HepG2 (cell line): ENCODE measurements around the gene SNUPN. TPM values are rescaled to one million over a fixed set of nuclear protein-coding genes. Genes with fewer than 3 reads are reported as not detected.

Experiments used
- ATAC-seq: fragments of 200-7000 bp; cut with Tn5 transposase; 3 replicates; pipeline ENCODE4 v1.9.1; 2020; ENCODE audit warnings: mild to moderate bottlenecking, moderate library complexity
- BruUV-seq: library from RNA; stranded (reverse); fragments of 400-500 nt; replicated peaks from 2 replicates; lab custom pipeline; 2021; lab: Mats Ljungman, UMichigan
- CTCF ChIA-PET: fragments of 300-600 bp; formaldehyde crosslinking; extraction: SDS; loops from one replicate; lab custom pipeline; 2021; ENCODE audit warnings: low total read pairs, inconsistent platforms, low intra/inter-chr PET ratio; lab: Yijun Ruan, JAX
- POLR2A ChIA-PET: fragments of 350-600 bp; sonication (Branson Sonifier 250); formaldehyde crosslinking; loops from one replicate; lab custom pipeline; 2020; ENCODE audit warnings: antibody characterized with exemption, inconsistent platforms; lab: Yijun Ruan, JAX
- DNase-seq: peaks from one replicate; pipeline ENCODE4 v3.0.0-alpha.2; 2015; ENCODE audit warnings: low spot score
- FAIRE-seq: peaks from 3 replicates; lab custom pipeline; 2011; peaks lifted over from hg19 to GRCh38; lab: Jason Lieb, UNC
- H2AFZ ChIP-seq: one replicate; pipeline ENCODE4 v1.6.1; 2011; ENCODE audit warnings: low read length, inconsistent platforms
- H3K27ac ChIP-seq: fragments of 300-600 bp; 3 replicates; pipeline ENCODE4 v1.8.0; 2011; ENCODE audit warnings: mixed run types, mild to moderate bottlenecking, mixed read lengths, low read length, inconsistent platforms; ENCODE audit not compliant: insufficient read depth; ENCODE audit errors: extremely low read length
- H3K27me3 ChIP-seq, 2 experiments: fragments of 200-600 bp in 1 of 2; 2 replicates in 1 of 2; 3 replicates in 1 of 2; pipeline versions ENCODE4 v1.6.0 to v1.8.0; 2011; ENCODE audit warnings: low read length in 2 of 2, mild to moderate bottlenecking in 2 of 2, moderate library complexity in 2 of 2, inconsistent platforms in 1 of 2; ENCODE audit not compliant: insufficient read depth in 2 of 2, control insufficient read depth in 1 of 2
- H3K36me3 ChIP-seq, 2 experiments: fragments of 200-600 bp in 1 of 2; replicated peaks in 1 of 2; 2 replicates in 1 of 2; 3 replicates in 1 of 2; pipeline versions ENCODE4 v1.5.1 to v1.8.0; 2011; ENCODE audit warnings: low read length in 2 of 2, inconsistent platforms in 1 of 2; ENCODE audit not compliant: insufficient read depth in 2 of 2, control insufficient read depth in 1 of 2
- H3K4me1 ChIP-seq: 2 replicates; pipeline ENCODE4 v1.5.1; 2012; ENCODE audit warnings: low read length, inconsistent platforms; ENCODE audit not compliant: insufficient read depth
- H3K4me2 ChIP-seq: 2 replicates; pipeline ENCODE4 v1.6.0; 2011; ENCODE audit warnings: low read depth, low read length, inconsistent platforms
- H3K4me3 ChIP-seq, 3 experiments: fragments of 200-600 bp in 1 of 3; sonication (generic), shearing (Covaris generic) in 1 of 3; replicated peaks in 1 of 3; 2 replicates each; pipeline ENCODE4 v1.5.1; 2011 to 2016; ENCODE audit warnings: low read length in 3 of 3, inconsistent platforms in 2 of 3, low read depth in 2 of 3, mild to moderate bottlenecking in 2 of 3, control low read depth in 1 of 3, mixed read lengths in 1 of 3; ENCODE audit not compliant: insufficient read depth in 1 of 3
- H3K79me2 ChIP-seq: one replicate; pipeline ENCODE4 v1.6.1; 2011; ENCODE audit warnings: low read length, inconsistent platforms; ENCODE audit not compliant: insufficient read depth
- H3K9ac ChIP-seq: 2 replicates; pipeline ENCODE4 v1.6.0; 2011; ENCODE audit warnings: mild to moderate bottlenecking, low read depth, low read length, inconsistent platforms; ENCODE audit not compliant: insufficient read depth
- H3K9me3 ChIP-seq: 2 replicates; pipeline ENCODE4 v1.5.1; 2012; ENCODE audit warnings: mild to moderate bottlenecking, low read length
- H4K20me1 ChIP-seq: 2 replicates; pipeline ENCODE4 v1.6.0; 2011; ENCODE audit warnings: inconsistent platforms, mild to moderate bottlenecking, low read length, moderate library complexity; ENCODE audit not compliant: insufficient read depth
- MEIS1 ChIP-seq: sonication (generic); formaldehyde crosslinking; IDR thresholded peaks from 2 replicates; pipeline ENCODE4 v1.9.0; 2021; ENCODE audit warnings: mild to moderate bottlenecking, missing genetic modification reagents, moderate library complexity, borderline replicate concordance
- MNT ChIP-seq: fragments of 450-650 bp; IDR thresholded peaks from 2 replicates; pipeline ENCODE4 v1.6.1; 2016
- NFAT5 ChIP-seq: sonication (generic); formaldehyde crosslinking; IDR thresholded peaks from 2 replicates; pipeline ENCODE4 v1.4.0; 2020; ENCODE audit warnings: missing genetic modification reagents
- NR3C1 ChIP-seq: sonication (generic); formaldehyde crosslinking; IDR thresholded peaks from 2 replicates; pipeline ENCODE4 v1.4.0; 2020; ENCODE audit warnings: missing genetic modification reagents
- PCBP1 ChIP-seq: fragments of 200-400 bp; formaldehyde crosslinking; IDR thresholded peaks from 2 replicates; pipeline ENCODE4 v1.6.1; 2017; ENCODE audit warnings: mild to moderate bottlenecking, low read depth, low read length, borderline replicate concordance
- SMARCC2 ChIP-seq: fragments of 450-650 bp; IDR thresholded peaks from 2 replicates; pipeline ENCODE4 v1.6.1; 2017; ENCODE audit warnings: antibody characterized with exemption, mild to moderate bottlenecking
- SRSF4 ChIP-seq: fragments of 200-400 bp; formaldehyde crosslinking; IDR thresholded peaks from one replicate; pipeline ENCODE4 v1.6.1; 2018; ENCODE audit warnings: mild to moderate bottlenecking, low read depth, low read length, moderate library complexity; ENCODE audit not compliant: poor library complexity, severe bottlenecking
- SSRP1 ChIP-seq: IDR thresholded peaks from 2 replicates; pipeline ENCODE4 v1.6.1; 2016; ENCODE audit warnings: control low read depth
- ZNF577 ChIP-seq: sonication (generic); formaldehyde crosslinking; IDR thresholded peaks from 2 replicates; pipeline ENCODE4 v1.4.0; 2020; ENCODE audit warnings: mild to moderate bottlenecking, low read depth, missing genetic modification reagents, borderline replicate concordance
- ZNF674 ChIP-seq: sonication (generic); formaldehyde crosslinking; IDR thresholded peaks from 2 replicates; pipeline ENCODE4 v1.5.0; 2020; ENCODE audit warnings: low read depth, mild to moderate bottlenecking, missing genetic modification reagents
- ZSCAN9 ChIP-seq: IDR thresholded peaks from 2 replicates; pipeline ENCODE4 v1.6.1; 2016; ENCODE audit warnings: borderline replicate concordance
- WGBS: methylation state at CpG from one replicate; pipeline ENCODE4 v1.1.6; 2017; ENCODE audit warnings: low lambda C conversion rate; 5-methylcytosine and 5-hydroxymethylcytosine counted together
- in situ Hi-C: cut with HindIII; loops from 2 replicates; pipeline ENCODE4 v1.10.0; 2017; ENCODE audit warnings: low pct_unique_long_range_greater_than_20kb; ENCODE audit not compliant: extremely low pct_ligation_motif_present
- intact Hi-C: fragments of 100-400 bp; cut with micrococcal nuclease; formaldehyde crosslinking; loops from one replicate; pipeline ENCODE4 v1.10.0; 2022; ENCODE audit not compliant: unreplicated experiment
- polyA plus RNA-seq, 8 experiments: library from polyadenylated mRNA; depleted of rRNA in 3 of 8; stranded (reverse) in 7 of 8; unstranded in 1 of 8; fragments of >200 nt; fragmentation: Illumina TruSeq in 4 of 8; extraction: Trizol in 4 of 8; gene quantifications; 2 replicates each; pipeline versions ENCODE4 v1.2.1 to v1.2.3, GENCODE V29; 2011 to 2016; ENCODE audit warnings: low read depth in 4 of 8, missing spikeins in 1 of 8, mixed read lengths in 1 of 8; ENCODE audit not compliant: insufficient read depth in 1 of 8
- total RNA-seq, 5 experiments: library from RNA; depleted of rRNA; stranded (reverse); fragments of >200 nt; fragmentation: Illumina TruSeq; extraction: Trizol; gene quantifications; 2 replicates each; pipeline ENCODE4 v1.2.3, GENCODE V29; 2016; ENCODE audit warnings: low read depth in 1 of 5
- TF ChIP-seq, protein P1 (sequence below): sonication (generic); formaldehyde crosslinking; IDR thresholded peaks from 2 replicates; pipeline ENCODE4 v1.4.0; 2020; ENCODE audit warnings: missing genetic modification reagents

SNUPN gene
- total and polyA plus RNA-seq, 2 of the 13 experiments (the other 11 are each of a cell fraction or from before 2014, with no cell fraction given), result 9.0 to 16.4 TPM

GRCh38 chr15:75674366-75674765, 48.8 kb upstream of the SNUPN start:
- Histone ChIP-seq H3K4me1 (peaks cover 54% of the 10 kb centered on the region), H3K4me3 (no peak overlapping the region), H3K36me3 (no peaks in the 10 kb centered on the region), H4K20me1 (no peaks in the 10 kb centered on the region), H3K4me2 (peak overlapping the region; percentile 1; the same call in 1 of the 2 replicates), H3K9me3 (no peaks in the 10 kb centered on the region), H3K79me2 (no peaks in the 10 kb centered on the region), H3K27ac (no peak overlapping the region), H2AFZ (no peak overlapping the region), H3K9ac (no peak overlapping the region), H3K27me3 (peaks cover 4 to 42% of the 10 kb centered on the region in 2 experiments; a peak in 3 of 5 replicates)
- WGBS, result no CpG with 5 or more reads among the region's 8 CpGs
- FAIRE-seq (no peak), ATAC-seq (no peak), DNase-seq (no peak)
- CTCF ChIA-PET, result no interaction called here
- POLR2A ChIA-PET, result interaction anchor here (1.4 to 2.3 kb wide), 2 partner anchors 27 kb away, joined by 5 to 7 read pairs; partner anchors contain the start of gene SNX33
- intact Hi-C loops, result no loop called here
- in situ Hi-C loops, result no loop called here
- BruUV-seq, result no TSS peak
- TF ChIP-seq, protein P1, sequence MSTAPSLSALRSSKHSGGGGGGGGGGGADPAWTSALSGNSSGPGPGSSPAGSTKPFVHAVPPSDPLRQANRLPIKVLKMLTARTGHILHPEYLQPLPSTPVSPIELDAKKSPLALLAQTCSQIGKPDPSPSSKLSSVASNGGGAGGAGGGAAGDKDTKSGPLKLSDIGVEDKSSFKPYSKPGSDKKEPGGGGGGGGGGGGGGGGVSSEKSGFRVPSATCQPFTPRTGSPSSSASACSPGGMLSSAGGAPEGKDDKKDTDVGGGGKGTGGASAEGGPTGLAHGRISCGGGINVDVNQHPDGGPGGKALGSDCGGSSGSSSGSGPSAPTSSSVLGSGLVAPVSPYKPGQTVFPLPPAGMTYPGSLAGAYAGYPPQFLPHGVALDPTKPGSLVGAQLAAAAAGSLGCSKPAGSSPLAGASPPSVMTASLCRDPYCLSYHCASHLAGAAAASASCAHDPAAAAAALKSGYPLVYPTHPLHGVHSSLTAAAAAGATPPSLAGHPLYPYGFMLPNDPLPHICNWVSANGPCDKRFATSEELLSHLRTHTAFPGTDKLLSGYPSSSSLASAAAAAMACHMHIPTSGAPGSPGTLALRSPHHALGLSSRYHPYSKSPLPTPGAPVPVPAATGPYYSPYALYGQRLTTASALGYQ (CRISPR knock-in tag), result no peak
- TF ChIP-seq ZNF577 (CRISPR knock-in tag) (no peak), NR3C1 (CRISPR knock-in tag) (no peak), PCBP1 (no peak), SSRP1 (CRISPR knock-in tag) (no peak), ZSCAN9 (CRISPR knock-in tag) (no peak), NFAT5 (CRISPR knock-in tag) (no peak), MEIS1 (CRISPR knock-in tag) (no peak), SRSF4 (no peak), SMARCC2 (no peak), MNT (no peak), ZNF674 (CRISPR knock-in tag) (no peak)
